GM19324 (cell line): ENCODE measurements around the gene DHX29.

ENCODE experiments used
- ATAC-seq: cut with Tn5 transposase; IDR thresholded peaks from one replicate; pipeline ENCODE4 v1.9.1; 2021; ENCODE audit warnings: mild to moderate bottlenecking, moderate library complexity; ENCODE audit not compliant: unreplicated experiment, low FRiP score

The DHX29 gene

GRCh38 chr5:55232985-55233928 is 74.2 kb downstream of the DHX29 start, which contains the start of gene CCNO:
Gene CCNO (minus strand): TSS chr5:55233608. CDS start chr5:55233523, 85 bp downstream.
- ATAC-seq: peak; percentile 57

GRCh38 chr5:55232271-55232984 is 75.1 kb downstream of the DHX29 start:
- ATAC-seq: no peak

GRCh38 chr5:55231919-55232270 is 75.6 kb downstream of the DHX29 start:
- no peak for ATAC-seq

GRCh38 chr5:55231029-55231918 is 76.2 kb downstream of the DHX29 start:
- no peak for ATAC-seq

- no peak for ATAC-seq
Observed at GRCh38 chr5:55230086-55230629, 77.3 kb downstream of the DHX29 start.

GRCh38 chr5:55227664-55228430 is 79.6 kb downstream of the DHX29 start:
- no peak for ATAC-seq

- no peak for ATAC-seq
Observed at GRCh38 chr5:55226934-55227663, 80.4 kb downstream of the DHX29 start, which contains the start of gene MCIDAS. Gene MCIDAS (minus strand): TSS chr5:55227315. CDS start chr5:55227138, 177 bp downstream.

- ATAC-seq: no peak
Observed at GRCh38 chr5:55226027-55226933, 81.2 kb downstream of the DHX29 start.

GRCh38 chr5:55225346-55225745 is 82.1 kb downstream of the DHX29 start:
- ATAC-seq: no peak

- no peak for ATAC-seq
Observed at GRCh38 chr5:55223812-55224240, 83.7 kb downstream of the DHX29 start.

- no peak for ATAC-seq
Observed at GRCh38 chr5:55222985-55223811, 84.3 kb downstream of the DHX29 start.

GRCh38 chr5:55222092-55222984 is 85.2 kb downstream of the DHX29 start:
- no peak for ATAC-seq

- no peak for ATAC-seq
Observed at GRCh38 chr5:55220433-55221185, 86.9 kb downstream of the DHX29 start.

- no peak for ATAC-seq
Observed at GRCh38 chr5:55219770-55220169, 87.7 kb downstream of the DHX29 start.

GRCh38 chr5:55218967-55219366 is 88.5 kb downstream of the DHX29 start:
- no peak for ATAC-seq
